K562 treated with DMSO at 1 percent for 12 hours (cell line): ENCODE measurements around the gene UBN2. TPM values are rescaled to one million over a fixed set of nuclear protein-coding genes. Genes with fewer than 3 reads are reported as not detected.

Experiments used
- total RNA-seq: library from RNA; unstranded; fragments of 300-600 nt; gene quantifications from 2 replicates; pipeline ENCODE4 v1.2.3, GENCODE V29; 2022; ENCODE audit not compliant: insufficient read depth

UBN2 gene
- total RNA-seq, result 0.83 and 8.3 TPM in 2 replicates

DNA sequence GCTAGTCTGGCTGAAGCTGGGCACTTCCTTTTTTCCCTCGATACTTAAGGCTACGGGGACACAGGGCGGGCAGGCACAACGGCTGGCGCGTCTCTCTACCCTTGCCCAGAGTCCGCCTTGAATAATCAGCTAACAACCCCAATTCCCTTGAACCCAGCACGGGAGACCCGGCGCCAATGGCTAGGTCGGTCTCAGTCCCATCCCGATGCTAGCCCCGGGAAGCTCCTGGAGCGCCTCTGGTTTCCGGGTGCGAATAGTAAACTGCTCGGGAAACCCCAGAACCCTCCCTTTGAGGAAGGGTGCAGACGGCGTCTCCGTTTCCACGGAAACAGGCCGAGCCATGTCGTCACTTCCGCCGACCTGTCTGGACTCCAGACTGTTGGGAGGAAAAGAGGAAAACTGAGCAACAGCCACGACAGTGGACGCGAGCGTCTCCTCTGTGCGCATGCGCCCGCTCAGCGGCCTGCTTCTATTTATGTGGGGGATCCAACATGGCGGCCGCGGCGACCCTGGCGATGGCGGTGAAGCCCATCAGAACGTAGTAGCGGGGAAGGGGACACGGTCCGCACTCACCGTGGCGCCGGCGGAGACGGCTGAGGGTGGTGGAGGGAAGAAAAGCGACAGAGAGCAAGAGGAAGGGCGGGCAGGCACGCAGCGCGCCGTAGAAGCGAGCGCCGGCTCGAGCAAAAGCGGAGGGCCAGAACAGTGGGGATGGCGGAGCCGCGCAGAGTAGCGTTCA lies at the start of gene UBN2:
Gene UBN2 (plus strand): TSS at position 464 of the 739 bp plus-strand sequence. CDS start 248 bp downstream, at position 712.

DNA sequence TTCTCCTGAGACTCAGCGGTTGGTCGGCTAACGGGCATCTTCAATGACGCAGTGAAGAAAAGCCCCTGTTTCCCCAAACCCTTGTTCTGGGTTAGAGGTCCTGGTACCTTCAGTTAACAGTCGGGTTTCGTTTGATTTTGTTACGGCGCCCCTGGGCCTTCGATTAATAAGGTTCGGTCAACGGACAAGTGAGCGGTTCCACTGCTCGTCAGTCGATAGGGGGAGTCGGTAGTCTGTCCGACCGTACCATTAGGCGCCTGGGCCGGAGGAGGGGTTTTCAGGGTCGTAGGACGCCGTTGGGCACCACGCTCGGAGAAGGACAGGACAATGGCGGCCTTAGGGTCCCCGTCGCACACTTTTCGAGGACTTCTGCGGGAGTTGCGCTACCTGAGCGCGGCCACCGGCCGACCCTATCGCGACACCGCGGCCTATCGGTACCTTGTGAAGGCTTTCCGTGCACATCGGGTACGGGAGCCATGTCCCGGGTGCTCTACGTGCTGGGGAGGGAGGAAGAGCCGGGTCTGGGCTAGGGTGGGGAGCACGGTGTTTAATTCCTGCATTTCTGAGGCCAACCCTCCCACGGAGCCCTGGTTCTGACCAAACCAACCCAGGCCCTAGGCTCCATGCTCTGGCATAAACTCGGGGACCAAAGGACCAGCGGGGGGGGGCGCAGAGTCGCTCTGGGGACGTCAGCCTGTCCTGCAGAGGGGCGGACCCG lies 110.2 kb downstream of the UBN2 start, which contains the start of gene FMC1:
Gene FMC1 (plus strand): TSS at position 280 of the 718 bp plus-strand sequence. CDS start 48 bp downstream, at position 328.

Other genes with a start within 250 kb of the UBN2 start
- 0.56 TPM in 1 of 2 replicates, not detected in the other for gene KIAA1549, start 249.8 kb upstream of the UBN2 start, total RNA-seq
- not detected in 2 replicates for gene ZC3HAV1L, start 195.2 kb upstream of the UBN2 start, total RNA-seq
- 14.1 and 40.1 TPM in 2 replicates for gene ZC3HAV1, start 121.5 kb upstream of the UBN2 start, total RNA-seq
- 22.2 and 24.7 TPM in 2 replicates for gene FMC1, start 110.1 kb downstream of the UBN2 start, total RNA-seq
- 59.5 and 126 TPM in 2 replicates for gene LUC7L2, start 128.7 kb downstream of the UBN2 start, total RNA-seq